HG02973 (cell line): Measurements from ENCODE around the gene ZNF670.

Experiments
- ATAC-seq: cut with Tn5 transposase; IDR thresholded peaks from one replicate; pipeline ENCODE4 v1.9.1; 2021; ENCODE audit warnings: moderate library complexity; ENCODE audit not compliant: unreplicated experiment

The ZNF670 gene

DNA sequence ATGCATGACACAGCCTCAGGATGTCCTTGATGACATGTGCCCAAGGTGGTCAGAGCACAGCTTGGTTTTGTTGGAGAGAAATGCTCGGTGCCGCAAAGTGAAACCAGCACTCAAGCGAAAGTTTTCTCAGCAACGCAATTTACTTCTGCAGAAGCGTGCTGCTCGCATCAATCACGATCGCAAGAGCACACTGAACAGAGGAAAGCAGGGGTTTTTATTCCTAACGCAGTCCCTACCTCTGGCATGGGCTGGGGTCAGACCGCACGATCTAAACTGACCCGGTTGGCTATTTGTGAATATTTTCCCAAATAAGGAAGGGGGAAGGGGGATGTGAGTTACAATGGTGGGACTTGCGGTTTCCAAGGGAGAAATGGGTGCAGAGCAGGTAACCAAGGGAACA is 26.4 kb upstream of the ZNF670 start:
- no peak for ATAC-seq

DNA sequence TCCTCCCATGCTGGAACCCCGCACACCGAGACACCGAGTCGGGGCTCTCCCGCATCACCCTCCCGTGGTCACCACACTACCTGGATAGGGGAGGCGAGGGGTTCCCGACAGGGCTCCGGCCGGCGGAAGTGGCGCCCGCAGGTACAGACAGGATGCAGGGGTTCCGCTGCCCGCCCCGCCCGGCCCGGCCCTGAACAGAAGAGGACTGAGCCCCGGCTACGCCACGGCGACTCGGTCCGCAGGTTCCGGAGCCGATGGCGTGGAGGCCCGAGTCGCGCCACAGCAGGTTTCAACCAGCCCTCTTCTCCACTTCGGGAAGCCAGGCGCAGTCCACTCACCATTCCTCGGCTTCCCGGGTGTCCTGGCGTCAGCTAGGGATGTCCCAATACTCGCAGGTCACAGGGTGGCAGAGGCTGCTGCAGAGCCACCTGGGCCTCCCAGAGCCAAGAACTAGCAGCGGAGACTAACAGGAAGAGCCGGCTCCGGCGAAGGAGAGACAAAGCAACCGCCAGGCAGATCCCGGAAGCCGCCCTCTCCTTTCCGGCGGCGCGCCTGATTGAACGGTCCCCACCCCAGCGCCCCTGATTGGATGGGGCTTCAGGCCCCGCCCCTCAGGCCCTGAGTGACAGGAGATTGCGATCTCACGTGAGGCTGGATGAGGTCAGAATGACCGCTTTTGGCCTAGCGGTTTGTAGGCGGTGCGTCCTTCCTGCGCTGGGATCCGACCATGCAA is 25.4 kb upstream of the ZNF670 start, which contains the start of gene ZNF669:
Gene ZNF669, minus strand, starts transcription at position 498 of the 733 bp plus-strand sequence. Its CDS starts 157 bp downstream, at position 341.
- ATAC-seq, result peak; percentile 100

DNA sequence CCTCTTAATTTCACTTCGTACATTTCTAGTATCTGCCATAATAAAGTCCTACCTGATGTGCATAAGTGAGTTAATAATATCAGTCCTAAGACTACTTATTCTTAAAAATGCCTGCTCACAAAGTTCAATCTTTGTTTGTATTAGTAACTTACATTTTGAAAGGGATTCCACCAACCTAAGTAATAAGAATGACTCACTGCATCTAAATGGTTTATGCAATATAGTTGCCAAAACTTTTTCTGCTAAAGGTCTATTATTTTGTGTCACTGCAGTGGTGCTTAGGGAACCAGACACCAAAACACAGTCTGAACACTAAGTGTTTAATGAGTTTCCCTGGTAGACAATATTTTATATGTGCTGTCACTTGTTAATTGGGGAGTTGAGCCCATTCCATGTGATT is 23.8 kb upstream of the ZNF670 start:
- no peak for ATAC-seq

GRCh38 chr1:247100676-247101279 is 22.2 kb upstream of the ZNF670 start:
- ATAC-seq, result no peak

- no peak for ATAC-seq
Measured at GRCh38 chr1:247096958-247097357, 18.3 kb upstream of the ZNF670 start.

- no peak for ATAC-seq
Measured at GRCh38 chr1:247096544-247096943, 17.9 kb upstream of the ZNF670 start.

DNA sequence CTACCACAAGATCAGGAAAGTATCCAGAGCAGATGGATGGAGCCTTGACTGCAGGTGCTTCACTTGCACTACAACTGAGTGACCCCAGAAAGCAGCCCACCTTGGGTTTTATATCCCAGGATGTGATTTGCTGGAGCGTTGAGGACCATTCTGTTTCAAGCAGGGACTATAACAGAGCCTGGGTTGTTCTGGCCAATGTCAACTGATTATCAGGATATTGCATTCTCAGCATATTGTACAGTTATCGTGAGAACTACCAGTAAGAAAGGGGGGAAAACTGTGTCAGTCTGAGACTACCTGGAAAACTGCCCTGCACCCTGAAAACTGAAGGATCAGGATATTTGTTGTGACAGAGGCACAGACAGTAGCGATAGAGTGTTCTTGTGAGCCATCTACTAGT is 17.5 kb upstream of the ZNF670 start:
- ATAC-seq, result no peak

DNA sequence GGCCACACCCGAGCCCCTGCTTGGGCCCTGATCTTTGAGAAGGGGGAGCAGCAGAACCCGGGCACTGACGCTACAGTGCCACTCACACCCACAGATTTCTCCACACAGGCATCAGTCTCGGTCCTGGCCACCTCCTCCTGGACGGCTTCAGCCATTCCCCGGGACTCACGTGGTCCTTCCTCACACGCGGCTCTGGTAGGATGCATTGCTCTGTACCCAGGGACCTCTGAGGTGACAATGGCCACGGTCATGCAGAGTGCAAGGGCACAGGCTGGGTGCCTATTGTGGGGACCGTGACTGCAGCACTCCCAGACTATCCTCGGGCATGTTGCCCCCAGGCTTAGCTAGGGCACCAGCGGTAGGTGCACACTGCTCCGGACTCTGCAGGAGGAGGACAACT is 11.8 kb upstream of the ZNF670 start:
- ATAC-seq, result no peak

- ATAC-seq, result no peak
Measured at GRCh38 chr1:247089616-247090375, 11.2 kb upstream of the ZNF670 start.

- ATAC-seq, result no peak
Measured at GRCh38 chr1:247088967-247089366, 10.4 kb upstream of the ZNF670 start.

DNA sequence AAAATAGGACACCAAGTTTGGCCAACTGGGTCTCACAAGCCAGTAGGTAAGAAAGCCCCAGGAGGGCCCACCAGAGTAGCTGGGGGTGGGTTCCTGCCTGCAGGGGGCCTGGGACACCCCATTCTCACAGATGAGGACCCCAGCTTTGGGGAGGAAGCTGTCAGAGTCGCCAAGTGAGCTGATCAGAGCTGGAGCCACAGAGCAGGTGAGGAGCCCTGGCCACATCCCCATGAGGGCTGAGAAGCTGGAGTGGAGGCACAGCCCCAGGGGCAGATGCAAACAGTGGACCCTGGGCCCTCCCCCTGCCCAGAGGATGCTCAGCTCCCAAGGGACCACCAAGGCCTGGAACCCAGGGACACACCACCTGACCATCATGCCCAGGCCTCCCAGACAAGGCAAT is 8.6 kb upstream of the ZNF670 start:
- no peak for ATAC-seq

DNA sequence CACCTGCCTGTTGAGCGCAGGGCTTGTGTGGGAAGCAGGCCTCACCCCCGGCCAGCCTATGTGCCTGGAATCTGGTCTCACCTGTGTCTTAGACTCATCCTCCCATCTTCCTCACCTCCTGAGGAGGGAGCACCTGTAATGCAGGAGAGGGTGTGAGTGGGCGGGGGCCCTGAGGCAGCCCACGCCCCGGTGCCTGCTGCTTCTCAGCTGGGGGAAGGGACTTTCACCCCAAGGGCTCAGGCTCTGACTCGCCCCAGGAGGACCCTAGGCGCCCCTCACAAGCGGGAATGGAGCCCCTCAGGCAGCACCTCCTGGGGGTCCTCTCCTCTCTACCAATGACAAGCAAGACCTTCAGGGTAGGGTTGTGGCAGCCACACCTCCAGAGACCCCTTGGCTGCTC is 6.7 kb upstream of the ZNF670 start:
- no peak for ATAC-seq

DNA sequence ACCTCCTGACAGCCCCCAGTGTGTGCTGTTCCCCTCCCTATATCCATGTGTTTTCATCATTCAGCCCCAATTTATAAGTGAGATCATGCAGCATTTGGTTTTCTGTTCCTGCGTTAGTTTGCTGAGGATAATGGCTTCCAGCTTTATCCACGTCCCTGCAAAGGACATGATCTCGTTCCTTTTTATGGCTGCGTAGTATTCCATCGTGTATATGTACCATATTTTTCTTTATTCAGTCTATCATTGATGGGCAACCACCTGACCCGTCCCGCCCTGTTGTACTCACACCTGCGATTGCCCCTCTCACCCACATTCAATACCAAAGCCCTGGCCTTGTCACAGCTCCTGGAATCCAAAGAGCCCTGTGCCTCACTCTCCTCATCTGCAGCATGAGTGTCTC is 6.2 kb upstream of the ZNF670 start:
- ATAC-seq, result no peak

DNA sequence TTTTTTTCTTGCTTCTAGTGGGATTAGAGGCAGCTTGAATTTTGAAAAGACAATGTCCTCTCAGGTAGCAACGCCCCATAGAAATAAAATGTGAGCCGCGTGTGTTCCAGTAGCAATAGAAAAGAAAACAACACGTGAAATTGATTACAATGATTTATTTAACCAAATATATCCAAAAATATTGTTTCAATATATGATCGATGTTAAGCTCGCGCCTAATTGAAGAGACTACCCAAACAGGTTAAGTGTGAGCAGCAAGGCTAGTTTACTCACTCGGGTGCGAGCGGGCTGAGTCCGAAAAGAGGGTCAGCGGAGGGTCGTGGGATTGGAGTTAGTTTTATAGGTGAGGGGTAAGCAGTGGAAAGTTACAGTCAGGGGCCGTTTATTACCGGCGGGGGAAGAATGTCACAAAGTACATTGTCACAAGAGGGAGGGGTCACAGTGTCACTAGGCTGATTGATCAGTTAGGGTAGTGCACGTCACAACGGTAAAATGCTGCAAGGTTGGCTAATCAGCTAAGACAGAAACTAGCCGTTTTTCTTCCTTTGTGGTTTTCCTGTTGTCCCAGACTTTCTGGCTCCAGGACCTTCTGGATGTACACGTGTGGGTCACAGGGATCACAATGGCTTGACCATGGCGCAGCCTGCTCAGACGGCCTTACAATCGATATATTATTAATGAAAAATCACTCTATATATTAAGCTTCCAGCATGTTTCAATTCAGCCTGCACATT is 697 bp upstream of the ZNF670 start:
- ATAC-seq, result no peak

DNA sequence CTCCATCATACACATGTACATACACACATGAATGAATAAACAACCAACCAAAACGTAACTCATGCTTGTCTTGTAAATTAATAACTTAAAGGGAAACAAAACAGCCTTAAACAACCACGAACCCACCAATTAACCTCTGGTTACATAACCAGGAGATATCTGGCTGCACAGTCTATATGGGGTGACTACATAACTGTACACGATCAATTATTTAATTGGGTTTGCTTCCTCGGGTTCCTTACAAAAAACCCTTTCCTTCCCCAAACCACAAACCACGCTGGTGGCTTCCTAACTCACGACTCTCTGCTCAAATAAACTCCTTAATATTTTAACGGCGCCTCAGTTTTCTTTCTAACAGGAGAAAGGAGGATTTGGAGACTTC is 744 bp downstream of the ZNF670 start:
- peak; percentile 6 for ATAC-seq

DNA sequence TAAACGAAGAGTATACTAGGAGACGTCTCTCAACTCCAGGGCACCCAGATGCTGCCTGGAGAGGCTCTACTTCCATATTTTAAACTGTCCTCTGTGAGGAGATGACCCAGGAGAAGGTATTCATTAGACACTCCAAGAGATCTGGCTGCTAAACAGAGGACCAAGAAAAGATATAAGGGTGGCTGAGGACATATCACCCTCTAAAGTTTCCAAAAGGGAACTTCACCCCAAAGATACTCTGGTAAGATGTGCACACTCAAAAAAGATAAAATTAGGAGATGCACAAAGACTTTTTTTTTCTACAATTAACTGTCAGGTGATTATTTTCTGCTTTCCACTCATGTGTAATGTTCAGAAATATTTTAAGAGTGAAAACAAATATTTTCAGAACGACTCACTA is 1.4 kb downstream of the ZNF670 start:
- no peak for ATAC-seq

DNA sequence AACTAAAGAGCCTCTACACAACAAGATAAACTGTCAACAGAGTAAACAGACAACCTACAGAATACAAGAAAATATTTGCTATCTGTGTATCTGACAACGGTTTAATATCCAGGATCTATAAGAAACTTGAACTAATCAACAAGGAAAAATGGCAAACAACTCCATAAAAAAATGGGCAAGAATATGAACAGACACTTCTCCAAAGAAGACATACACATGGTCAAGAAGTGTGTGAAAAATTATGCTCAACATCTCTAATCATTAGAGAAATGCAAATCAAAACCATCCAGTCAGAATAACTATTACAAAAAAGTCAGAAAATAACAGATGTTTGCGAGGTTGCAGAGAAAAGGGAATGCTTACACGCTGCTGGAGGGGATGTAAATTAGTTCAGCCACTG is 8.0 kb downstream of the ZNF670 start:
- no peak for ATAC-seq

- ATAC-seq, result no peak
Measured at GRCh38 chr1:247064304-247064703, 14.3 kb downstream of the ZNF670 start.

- ATAC-seq, result no peak
Measured at GRCh38 chr1:247060771-247061170, 17.8 kb downstream of the ZNF670 start.

GRCh38 chr1:247056071-247056470 is 22.5 kb downstream of the ZNF670 start:
- ATAC-seq, result no peak

DNA sequence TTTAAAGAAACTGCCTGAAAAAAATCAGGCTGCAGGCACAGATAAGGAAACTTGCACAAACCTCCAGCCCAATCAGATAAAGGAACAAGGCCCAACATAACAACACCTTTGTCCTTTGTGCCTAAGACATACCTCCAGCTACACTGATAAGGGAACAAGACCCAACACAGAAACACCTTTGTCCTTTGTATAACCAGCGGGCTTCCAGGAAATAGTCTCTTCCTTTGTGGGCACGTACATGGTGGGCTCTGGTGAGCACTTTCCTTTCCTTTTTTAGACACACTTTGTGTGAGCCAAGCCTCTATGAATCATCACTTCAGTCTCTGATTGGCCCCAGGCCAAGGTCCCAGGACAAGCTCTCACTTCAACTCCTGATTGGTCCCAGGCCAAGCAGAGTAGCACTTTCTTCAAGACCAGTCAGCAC is 23.6 kb downstream of the ZNF670 start:
- no peak for ATAC-seq
